Mesenteric fat pad (tissue), 1 donor: ENCODE measurements around the gene C16orf95. TPM values are rescaled to one million over a fixed set of nuclear protein-coding genes. Genes with fewer than 3 reads are reported as not detected.
"Not testable (repeated sequence)": the region's sequence is repeated elsewhere in the genome, so short reads cannot be mapped to it uniquely, and the experiment has no call there.

Experiments used
- DNase-seq: peaks from one replicate; pipeline ENCODE4 v3.0.0-alpha.2; 2020; ENCODE audit warnings: low spot score
- total RNA-seq: library from RNA; stranded (reverse); fragmentation: NEBNext Ultra II Directional; extraction: Animal tissue kit (Norgen Biotek cat#: 25700); gene quantifications from one replicate; pipeline ENCODE4 v1.2.1, GENCODE V29; 2021
- donor health status: DM: yes; HTN: yes; CAD: no.

C16orf95 gene
- total RNA-seq, 1 donor from 2014 or later = 5.3 TPM

- no peak for DNase-seq
These were observed 21.9 kb downstream of the C16orf95 start for GRCh38 chr16:87295259-87295658.

GRCh38 chr16:87293990-87294389 is 23.2 kb downstream of the C16orf95 start:
- DNase-seq = peak; percentile 30

- DNase-seq = no peak
These were observed 25.2 kb downstream of the C16orf95 start for GRCh38 chr16:87291944-87292343.

DNA sequence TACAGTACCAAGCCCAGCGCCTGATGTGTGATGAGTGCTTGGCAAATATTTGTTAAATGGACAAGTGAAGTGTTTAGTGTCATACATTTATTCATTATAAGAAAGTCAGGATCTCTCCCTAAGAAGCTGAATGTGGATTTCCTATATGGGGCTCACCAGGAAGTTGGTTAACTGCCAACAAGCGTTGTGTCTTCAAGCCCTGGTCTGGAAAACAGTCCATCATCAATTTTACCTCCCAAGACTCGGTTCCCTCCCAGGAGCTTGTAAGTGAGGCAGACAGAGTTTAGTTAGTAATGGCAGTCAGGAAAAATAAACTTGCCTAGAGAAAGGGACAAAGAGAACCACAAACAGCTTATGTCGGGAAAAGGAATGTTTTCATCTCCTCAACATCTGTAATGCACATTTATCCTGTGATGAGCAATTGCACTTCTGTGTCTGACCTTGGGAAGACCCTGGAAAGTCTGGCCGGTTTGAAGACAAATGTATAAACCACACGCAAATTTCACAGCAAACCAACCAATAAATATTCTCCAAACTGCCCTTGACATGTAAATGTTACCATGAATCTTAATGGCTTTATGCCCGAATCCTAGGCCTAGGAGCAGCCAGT is 28.3 kb downstream of the C16orf95 start:
- DNase-seq = no peak

GRCh38 chr16:87286839-87287626 is 30.2 kb downstream of the C16orf95 start:
- no peak for DNase-seq

GRCh38 chr16:87284183-87284582 is 33.0 kb downstream of the C16orf95 start:
- no peak for DNase-seq

GRCh38 chr16:87279094-87279658 is 38.0 kb downstream of the C16orf95 start:
- no peak for DNase-seq

- DNase-seq = no peak
These were observed 38.8 kb downstream of the C16orf95 start for GRCh38 chr16:87278191-87279093.

- no peak for DNase-seq
These were observed 40.3 kb downstream of the C16orf95 start for GRCh38 chr16:87276924-87277323.

GRCh38 chr16:87276091-87276701 is 41.0 kb downstream of the C16orf95 start:
- DNase-seq = no peak

GRCh38 chr16:87274794-87275193 is 42.4 kb downstream of the C16orf95 start:
- no peak for DNase-seq

GRCh38 chr16:87273471-87274030 is 43.6 kb downstream of the C16orf95 start:
- DNase-seq = no peak

DNA sequence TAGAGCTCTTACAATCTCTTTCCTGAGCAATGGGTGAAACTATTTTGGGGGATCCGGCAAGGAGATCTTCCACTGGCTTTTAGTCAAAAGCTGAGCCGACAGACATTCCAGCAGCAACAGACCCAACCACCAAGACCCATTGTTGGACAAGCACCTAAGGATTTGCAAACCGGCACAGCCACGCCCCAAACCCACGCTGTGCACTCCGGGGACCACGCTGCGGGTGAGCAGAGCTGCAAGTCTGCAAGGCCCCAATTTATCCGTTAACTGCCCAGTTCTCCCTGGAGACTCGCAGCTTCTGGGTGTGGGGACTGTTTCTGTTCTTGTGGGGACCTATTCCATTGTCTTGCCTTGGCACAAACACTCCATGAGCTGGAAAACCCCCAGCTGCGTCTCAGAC is 45.9 kb downstream of the C16orf95 start:
- DNase-seq = no peak

DNA sequence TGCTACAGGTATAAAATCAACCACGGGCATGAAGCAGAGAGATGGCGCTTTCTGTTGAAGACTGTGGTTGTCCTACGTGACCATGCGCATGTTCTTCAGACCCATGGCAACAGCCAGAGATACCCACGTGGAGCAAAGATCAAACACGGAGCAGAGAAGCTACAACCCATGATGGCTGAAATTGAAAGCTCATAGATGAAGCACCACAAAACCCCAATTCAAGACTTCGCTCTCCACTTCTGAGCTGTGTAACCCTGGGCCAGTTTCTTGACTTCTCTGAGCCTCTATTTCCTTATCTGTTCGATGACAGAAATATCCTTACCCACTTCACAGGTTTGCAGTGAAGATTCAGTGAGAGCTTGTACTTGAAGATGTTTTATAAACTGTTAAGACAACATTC is 49.6 kb downstream of the C16orf95 start:
- no peak for DNase-seq

DNA sequence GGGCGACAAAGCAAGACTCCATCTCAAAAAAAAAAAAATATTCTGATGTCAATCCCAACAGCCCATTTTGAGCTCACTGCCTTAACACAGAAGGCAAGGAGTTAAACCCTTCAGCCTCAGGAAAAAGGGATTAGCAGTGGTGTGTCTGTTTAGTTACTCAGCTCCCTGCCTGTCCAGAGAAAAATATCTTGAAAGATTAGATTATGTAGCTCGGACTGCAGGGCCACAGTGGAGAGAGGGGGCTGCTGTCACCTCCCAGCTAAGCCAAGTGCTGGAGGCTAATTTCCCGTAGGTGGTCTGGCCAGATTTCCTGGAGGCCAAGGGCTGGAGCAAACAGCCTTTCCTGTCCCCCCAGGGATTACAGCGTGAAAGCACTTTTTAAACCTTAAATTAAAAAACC is 50.3 kb downstream of the C16orf95 start:
- no peak for DNase-seq

DNA sequence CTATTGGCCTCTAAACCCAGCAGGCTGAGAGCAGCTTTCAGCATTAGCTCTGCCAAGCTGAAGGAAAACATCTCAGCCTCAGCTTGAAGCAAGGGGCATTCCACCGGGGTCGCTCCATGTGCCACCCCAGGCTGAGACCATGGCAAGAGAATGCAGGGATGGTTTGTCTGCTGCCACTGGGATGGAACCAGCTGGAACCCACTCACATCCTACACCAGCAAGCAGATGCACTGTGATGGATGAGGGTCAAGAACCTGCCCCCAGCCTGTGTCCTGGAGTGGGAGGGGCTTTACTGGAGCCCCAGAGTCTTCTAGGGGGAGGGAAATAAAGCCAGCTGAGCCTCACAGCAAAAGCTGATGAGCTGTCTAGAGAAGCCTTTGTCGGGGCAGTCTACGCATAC is 51.9 kb downstream of the C16orf95 start:
- no peak for DNase-seq

DNA sequence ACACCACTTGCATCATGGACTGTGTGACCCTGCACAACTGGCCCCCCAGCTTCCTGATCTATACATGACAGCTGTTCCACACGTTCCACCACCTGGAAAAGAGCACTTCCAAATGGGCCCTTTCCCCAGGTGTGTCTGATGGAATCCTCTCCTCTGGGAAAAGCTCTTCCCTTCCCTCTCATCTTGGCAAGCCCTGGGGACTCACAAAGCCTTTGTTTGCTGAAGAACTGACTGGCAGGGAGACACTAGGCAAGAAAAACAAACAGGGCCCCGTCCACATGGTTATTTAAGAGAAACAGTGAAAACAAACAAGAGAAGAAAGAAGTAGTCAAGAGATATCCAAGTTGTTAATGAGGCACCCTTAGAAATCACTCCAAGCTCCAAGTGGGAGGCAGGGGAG is 52.6 kb downstream of the C16orf95 start:
- no peak for DNase-seq

GRCh38 chr16:87263418-87264052 is 53.7 kb downstream of the C16orf95 start:
- DNase-seq = no peak

GRCh38 chr16:87259431-87259830 is 57.8 kb downstream of the C16orf95 start:
- no peak for DNase-seq

DNA sequence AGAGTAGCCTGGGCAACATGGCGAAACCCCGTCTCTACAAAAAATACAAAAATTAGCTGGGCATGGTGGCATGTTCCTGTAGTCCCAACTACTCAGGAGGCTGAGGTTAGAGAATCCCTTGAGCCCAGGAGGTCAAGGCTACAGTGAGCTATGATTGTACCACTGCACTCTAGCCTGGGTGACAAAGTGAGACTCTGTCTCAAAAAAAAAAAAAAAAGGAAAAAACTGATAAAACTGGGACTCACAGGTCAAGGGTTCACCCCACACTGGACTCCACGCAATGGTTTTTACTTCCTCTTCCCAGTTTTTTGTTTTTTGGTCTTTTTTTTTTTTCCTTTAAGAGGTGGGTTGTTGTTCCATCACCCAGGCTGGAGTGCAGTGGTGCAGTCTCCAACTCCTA is 58.5 kb downstream of the C16orf95 start:
- DNase-seq = not testable (repeated sequence)
